ENCODE measurements around the gene KCNJ11.
"Not testable (repeated sequence)": the region's sequence is repeated elsewhere in the genome, so short reads cannot be mapped to it uniquely, and the experiment has no call there.

The KCNJ11 gene

DNA sequence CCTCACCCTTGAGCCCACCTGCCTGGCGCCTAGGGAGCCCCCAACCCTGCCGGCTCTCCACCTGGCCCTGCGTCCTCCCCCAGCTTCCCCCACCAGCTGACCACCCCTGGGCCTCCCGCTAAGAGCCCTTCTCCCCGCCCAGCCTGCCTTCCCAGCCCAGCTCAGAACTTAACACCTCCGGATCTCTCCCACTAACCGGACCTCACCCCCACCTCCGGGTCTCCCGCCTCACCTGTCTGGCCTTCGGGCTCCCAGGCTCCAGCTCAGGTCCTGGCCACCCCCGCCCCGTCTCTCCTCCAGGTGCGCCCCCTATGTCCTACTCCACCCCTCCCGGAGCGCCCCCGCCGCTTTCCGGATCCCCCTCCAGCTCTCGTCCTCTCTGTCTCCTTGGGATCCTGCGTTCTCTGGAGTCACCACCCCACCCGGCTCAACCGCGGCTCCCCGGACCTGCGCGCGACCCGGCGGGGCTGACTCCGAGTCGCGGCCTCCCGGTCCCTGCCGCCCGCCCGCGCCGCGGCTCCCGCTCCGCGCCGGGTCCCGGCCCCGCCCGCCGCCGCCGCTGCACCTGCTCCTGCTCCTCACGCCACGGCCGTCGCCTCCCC, at the start of gene KCNJ11:
TSS of gene KCNJ11 (minus strand) at position 51 of the 602 bp plus-strand sequence. CDS start 568 bp downstream, outside the sequence.
- DNase-seq, result no peak

DNA sequence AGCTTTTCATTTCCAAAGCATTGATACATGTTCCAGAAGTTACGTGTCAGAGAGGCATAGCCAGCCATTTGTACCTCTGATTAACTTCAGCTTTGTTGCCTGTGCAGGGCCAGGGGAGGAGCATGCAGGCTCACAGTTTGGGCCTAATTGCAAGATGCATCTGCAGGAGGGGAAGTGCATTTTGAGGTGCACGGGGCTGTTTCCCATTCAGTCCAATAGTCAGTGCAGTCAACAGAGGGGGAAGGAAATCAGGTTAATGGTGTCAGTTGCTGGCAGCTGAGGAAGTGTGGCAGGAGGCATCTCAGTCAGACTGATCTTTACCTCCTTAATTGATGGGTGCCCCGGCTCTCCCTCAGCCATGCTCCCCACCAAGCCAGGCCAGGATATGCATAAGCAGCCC, 48.9 kb upstream of the KCNJ11 start:
- no peak for DNase-seq

DNA sequence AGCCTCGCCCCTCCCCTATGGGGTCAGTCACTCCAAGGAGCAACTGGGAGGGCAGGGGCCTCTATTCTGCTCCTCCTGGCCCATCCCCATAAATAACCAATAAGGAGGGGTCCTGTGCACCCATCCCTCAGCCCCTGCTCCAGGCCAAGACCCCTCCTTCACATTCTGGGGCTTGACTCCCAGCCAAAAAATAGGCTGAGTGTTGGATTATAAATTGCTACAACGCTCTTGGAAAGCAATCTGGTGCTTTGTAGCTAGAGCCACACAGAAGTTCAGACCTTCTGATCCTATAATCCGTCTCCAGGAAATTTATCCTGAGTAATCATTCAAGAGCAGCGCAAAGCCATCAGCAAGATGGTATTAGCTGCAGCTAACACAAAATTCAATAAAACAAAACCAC, 45.6 kb upstream of the KCNJ11 start:
- DNase-seq, result no peak

DNA sequence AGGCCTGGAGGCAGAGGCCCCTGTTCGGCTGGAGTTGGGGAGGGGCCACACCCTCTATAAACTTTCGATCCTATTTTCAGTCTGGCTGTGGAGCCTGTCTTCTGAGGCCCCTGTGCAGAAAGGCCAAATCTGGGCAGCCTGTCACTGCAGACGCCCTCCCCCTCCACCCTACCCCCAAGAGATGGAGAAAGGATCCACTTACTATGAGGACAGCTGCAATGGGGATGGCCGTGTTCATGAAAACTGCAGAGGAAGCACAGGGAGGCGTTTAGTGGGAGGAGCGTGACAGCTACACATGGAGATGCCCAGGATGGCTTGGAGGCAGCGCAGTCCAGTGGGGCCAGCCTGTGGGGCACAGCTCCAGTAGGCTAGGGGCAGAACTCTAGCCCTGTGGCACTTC, 43.5 kb upstream of the KCNJ11 start:
- DNase-seq, result no peak

DNA sequence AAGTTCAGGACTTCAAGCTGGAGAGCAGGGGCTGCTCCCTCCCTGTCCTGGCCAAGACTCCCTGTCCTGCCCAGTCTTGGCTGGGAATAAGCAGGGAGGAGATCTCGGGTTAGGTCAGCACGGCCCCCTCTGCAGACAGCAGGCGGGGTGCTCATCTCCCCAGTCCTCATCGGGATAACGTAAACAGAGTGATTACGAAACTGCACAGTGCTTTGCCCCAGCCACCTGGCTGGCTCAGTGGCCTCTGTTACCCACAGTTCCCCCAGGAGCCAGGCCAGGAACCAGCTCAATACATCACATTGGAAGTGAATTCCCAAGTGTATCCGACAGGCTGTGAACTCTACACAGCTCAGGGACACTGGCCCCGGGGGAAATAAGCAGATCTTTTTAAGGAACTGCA, 42.7 kb upstream of the KCNJ11 start:
- no peak for DNase-seq

DNA sequence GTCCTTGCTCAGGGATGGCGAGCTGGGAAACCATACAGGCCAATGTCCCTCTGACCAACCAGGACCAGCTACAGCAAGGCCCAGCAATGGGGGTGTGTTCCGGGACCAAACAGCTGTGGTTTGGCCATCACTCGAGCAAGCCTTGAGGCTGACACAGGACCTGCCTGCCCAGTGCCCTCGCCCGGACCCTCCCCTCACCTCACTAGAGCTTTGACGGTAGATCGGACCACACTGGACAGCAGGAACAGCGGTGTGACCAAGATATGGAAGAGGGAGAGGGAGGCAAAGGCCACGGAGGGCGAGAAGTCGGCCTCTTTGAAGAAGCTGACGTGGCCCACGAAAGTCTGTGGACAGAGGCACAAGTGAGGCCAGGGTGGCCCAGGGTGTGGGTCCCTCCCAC, 42.2 kb upstream of the KCNJ11 start:
- no peak for DNase-seq

DNA sequence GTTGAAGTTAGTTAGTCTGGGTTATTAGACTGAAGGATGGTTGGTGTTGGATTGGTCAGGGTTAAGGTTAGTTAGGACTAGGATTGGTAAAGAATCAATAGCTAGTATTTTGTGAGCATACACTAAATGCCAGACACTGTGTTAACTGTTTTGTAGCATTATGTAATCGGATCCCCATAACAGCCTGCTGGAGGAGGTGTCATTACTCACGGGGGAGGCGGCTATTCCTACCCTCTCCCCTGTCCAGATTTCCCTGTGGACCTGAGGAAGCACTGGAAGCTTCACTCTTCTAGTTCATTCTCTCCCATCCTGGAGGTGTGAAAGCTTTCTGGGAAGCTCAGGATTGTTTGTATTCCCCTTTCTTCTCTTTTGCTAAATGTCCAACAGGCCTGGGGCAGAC, 40.5 kb upstream of the KCNJ11 start:
- no peak for DNase-seq

DNA sequence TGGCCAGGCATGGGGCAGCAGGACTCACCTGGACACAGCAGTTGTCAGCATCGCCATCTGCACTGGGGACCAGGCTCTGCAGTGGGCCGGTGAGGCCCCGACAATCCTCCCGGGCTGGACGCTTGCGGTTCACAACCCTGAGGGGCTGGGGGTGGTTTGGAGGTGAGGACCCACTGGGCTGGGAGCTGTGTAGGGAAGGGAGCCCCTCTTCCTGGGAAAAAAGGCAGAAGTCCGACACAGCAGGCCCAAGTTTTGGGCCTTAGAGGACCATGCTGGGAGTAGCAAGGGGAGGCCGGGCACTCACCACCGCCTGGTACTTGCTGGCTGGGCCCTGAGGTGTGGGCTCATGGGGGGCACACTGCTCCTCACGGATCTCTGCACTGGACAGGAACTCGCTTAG, 39.8 kb upstream of the KCNJ11 start:
- DNase-seq, result no peak

DNA sequence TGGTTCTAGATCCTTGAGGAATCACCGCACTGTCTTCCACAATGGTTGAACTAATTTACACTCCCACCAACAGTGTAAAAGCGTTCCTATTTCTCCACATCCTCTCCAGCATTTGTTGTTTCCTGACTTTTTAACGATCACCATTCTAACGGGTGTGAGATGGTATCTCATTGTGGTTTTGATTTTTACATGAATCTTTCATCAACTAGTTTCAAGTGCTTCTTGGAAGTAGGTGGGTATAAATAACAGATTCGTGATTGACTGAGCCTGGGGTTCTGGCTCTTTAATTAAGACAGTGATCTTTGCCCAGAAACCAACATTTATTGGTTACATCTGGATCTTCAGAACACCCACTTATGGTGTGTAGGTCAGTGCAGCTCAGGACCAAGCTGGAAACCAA, 37.8 kb upstream of the KCNJ11 start:
- DNase-seq, result not testable (repeated sequence)

DNA sequence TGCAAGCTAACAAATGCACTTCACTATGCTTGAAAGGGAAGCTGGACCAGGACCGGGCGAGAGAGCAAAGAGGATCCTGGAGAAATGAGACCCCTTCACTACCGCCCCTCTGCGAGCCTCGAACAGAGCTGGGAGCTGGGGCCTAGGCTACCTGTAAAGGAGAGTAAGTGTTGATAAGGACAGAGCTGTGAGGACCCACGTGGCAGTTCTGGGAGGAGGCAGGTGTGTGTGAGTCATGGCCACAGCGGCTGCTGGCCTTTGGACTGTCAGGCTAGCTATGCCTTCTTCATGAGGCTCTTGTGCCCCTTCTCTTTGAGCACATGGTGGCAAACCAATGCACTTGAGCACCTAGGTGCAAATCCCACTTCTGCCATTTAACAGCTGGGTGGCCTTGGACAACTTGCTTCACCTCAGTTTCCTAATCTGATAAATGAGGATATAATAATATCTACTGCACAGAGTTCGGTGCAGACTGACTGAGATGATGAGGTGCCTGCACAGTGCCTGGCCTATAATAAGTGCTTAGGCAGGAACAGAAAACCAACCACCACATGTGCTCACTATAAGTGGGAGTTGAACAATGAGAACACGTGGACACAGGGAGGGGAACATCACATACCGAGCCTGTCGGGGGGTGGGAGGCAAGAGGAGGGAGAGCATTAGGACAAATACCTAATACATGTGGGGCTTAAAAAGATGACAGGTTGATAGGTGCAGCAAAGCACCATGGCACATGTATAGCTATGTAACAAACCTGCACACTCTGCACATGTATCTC, 35.3 kb upstream of the KCNJ11 start:
- DNase-seq, result no peak

DNA sequence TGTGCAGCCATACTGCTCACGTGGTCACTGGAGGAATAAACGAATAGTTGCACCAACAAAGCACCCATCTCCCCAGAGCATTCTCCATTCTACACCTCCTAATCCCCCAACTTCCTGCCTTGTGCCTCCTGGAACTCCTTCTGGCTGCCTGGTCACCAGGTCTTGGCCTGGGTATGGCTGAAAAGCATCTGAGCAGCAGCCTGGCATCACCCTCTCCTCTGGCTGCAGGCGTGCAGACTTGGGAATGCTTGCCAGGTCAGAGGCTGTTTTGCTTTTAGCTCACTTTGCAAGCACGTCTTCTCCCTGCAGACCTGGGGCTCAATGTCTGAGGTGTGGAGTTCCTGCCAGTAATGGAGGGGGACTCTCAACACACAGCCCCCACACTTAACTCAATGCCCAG, 33.3 kb upstream of the KCNJ11 start:
- DNase-seq, result no peak

DNA sequence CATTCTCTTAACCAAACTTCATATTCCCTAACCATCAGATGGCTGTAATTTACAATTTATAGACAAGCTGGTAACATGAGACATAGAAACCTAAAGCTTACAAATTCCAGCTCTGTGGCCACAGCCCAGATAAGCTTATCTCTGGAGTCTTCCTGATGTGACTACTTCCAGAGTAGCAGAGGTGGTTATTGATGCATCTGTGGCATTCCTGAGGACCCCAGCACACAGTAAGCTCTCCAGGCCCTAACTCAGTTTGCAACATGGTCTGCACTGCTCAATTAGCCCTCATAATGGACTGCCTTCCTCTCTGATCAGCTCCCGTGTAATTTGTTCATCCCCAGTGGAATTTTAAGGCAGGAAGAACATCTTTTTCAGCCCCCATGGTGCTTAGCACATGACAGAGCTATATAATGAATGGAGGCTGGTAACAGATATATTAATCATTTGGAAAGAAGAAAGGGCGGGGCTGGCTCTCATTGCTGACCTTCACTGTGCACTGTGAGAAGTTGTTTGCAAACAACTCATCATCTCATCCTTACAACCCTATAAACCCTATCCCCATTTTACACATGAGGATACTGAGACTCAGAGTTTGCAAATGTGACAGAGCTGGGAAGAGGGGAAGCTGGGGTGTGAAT, 30.1 kb upstream of the KCNJ11 start:
- no peak for DNase-seq

DNA sequence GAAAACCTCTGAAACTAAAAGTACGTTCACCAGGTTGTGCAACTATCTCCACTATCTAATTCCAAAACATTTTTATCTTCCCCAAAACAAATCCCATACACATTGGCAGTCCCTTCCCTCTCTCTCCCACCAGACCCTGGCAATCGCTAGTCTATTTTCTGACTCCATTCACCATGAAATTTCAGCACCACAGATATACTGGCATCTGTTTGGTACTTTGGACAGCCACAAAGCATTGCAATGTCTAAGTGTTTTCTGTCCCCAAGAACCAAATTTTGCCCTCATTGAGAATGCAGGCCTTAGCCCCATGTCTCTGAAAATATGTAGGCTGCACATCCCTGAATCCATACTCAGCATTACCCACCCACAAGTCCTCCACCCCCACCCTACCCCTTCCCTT, 28.0 kb upstream of the KCNJ11 start:
- no peak for DNase-seq

DNA sequence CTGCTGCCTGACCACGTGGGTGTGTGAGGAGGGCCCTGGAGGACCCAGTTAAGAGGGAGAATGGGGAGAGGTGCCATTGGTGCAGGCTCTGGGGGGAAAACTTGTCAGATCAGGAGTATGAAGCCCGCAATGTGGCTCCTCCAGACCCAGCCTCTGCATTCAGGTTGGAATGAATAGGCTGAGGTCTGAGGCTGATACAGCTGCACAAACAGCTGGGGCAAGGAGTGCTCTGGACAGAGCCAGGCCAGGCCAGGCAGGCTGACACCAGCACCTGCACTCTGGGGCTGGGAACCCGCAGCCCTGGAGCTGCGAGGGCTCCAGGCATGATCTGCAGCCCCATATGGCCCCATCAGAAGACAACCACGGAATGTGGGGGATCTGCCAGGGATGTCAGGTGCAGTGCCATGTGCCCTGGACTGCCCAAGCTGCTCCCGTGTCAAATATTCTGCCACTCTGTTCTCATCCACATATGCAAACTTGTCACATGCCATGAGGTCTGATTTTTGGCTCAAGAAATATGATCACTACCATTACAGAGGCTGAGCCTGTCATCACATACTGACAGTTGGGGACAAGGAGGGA, 27.2 kb upstream of the KCNJ11 start:
- no peak for DNase-seq

DNA sequence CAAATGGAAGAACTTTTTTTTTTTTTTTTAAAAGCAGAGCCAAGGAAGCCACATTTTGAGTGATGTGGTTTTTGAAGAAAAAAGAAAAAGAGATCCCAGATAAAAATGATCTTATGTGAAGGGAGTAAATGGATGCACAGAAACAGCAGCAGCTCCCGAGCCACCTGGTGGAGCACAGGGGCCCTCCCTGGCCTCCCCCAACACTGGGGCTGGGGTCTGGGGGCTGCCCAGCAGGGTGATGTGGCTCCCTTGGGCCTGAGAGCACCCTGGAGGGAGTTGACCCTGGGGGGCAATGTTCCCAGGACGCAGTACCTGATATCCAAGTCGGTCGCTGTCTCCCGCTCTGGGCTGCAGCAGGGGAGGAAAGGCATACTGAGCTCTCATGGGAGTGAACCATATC, 26.5 kb upstream of the KCNJ11 start:
- DNase-seq, result no peak

DNA sequence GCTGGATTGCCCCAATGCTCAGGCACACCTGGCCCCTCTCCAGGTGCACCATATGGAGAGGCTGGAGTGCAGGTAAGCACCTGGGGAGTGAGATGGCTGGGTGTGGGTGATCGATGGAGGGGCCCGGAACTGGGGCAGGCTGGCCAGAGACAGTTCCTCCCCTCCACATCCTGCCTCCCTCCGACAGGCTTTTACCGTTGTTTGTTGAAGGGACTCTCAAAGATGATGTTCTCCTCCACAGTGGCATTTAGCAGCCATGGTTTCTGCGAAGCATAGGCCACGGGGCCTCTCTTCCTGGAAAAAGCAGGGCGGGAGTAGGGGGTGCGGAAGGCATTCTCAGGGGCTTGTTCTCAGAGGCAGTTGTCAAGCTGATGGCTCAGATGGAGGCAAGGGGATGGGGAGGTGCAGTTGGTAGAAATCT, 25.9 kb upstream of the KCNJ11 start:
- no peak for DNase-seq

DNA sequence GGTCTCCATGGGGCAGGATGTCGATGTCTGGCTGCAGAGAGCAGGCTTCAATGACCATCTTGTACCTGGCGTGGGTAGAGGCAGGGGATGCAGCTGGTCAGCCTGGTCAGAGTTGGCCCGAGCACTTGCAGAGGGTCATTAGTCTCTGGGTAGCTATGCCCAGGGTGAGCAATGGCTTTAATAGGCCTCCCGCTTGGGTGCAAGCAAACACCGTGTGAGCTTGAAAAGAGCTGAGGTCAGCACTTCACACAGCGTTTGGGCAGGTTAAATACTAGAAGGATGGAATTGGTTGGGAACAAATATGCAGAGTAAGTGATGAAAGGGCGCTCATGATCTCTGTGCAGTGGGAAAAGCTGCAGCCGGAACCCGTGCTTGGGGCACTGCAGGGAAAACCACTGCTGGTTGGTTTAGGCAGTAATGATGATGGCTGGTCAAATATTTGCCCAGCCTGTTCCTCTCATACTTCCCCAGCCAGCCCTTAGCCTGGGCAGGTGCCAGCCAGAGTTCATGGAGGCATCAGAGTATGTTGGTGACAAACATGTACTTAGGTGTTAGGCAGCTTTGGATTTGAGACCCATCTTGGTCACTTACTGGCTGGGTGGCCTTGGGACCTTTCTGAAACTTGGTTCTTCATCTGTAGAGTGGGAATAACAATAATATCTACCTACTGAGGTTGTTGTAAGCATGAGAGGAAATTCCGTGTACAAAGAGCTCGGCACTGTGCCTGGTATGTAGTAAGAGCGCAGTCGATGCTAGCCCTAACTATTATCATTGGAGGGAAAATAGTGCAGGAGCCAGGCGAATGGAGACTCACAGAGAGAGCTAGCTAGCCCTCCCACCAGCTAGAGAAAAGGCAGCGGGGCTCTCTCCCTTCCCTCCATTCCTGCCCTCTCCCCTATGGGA, 25.2 kb upstream of the KCNJ11 start:
- no peak for DNase-seq

DNA sequence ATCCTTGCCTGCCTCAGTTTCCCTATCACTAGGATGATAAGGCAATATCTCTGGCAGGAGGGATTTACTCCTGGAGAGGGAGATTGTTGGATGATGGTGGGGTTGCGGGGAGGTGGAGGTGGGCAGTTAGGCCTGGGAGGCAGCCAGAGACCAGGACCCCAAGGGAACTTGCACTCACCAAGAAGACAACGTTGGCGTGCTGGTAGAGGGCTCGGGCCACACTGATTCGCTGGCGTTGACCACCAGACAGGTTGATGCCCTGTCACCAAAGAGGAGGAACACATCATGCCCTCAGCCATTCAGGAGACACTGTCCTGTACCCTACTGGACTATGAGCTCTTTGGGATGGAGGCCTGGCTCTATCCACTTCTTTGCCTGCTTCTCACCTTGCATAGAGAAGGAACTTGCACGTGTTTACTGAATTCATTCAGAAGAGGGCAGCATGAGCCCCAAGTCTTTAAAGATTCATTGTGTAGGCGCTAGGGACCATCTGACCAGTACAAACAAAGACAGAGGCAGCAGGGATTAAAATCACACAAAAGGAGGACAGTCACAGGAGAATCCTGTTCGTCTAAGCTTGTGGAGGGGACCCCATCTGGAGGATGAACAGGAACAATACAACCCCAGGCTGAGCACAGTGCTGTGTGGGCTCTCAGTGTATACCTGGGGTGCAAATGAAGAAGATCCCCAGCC, 24.2 kb upstream of the KCNJ11 start:
- DNase-seq, result no peak

DNA sequence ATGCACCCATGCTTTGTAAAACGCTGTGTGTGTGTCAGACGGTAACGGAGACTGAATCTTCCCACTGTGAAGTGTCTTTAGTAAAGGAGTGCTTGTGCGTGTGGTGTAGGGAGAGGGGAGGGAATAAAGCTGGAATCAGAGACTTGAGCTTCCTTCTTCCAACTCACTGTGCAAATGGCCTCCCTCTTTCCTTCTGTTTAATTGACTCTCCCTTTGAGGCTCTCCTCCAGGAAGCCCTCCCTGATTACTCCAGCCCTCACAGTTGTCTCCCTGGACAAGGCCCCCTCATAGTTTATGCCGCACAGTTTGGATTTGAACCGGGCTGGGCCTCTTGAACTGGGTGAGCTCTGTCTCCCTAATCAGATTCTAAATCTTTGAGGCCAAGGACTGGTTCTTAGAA, 23.0 kb upstream of the KCNJ11 start:
- no peak for DNase-seq

DNA sequence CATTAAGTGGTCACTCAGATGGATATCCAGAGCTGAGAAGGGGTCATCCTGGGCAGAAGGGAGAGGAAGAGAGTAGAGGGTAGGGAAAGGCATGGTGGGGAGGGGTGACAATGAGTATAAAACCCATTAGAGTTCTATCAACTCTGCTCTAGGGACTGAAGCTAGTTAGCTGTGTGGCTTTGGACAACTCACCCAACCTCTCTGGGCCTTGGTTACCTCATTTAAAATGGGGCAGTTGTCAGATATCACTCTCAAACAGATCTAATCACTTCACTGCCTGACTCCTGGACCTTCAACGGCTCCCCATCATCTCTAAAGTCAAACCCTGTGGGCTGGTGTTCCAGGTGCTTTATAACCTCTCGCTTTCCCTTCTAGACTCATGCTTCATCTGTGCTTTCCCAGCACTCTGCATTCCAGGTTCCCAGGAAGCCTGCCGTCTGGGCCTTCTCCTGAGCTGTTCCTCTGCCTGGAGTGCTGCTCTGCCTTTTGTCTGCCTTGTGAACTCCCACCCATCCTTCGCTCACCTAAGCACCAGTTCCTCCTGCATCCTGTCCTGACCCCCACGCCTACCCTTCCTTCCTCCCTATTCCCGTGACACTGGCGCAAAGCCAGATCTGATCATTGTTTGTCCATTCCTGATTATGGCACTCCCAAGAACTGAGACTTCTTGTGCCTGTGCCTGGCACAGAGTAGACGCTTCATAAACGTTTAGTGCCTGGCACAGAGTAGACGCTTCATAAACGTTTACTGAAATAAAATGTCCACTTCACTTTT, 22.3 kb upstream of the KCNJ11 start:
- no peak for DNase-seq

DNA sequence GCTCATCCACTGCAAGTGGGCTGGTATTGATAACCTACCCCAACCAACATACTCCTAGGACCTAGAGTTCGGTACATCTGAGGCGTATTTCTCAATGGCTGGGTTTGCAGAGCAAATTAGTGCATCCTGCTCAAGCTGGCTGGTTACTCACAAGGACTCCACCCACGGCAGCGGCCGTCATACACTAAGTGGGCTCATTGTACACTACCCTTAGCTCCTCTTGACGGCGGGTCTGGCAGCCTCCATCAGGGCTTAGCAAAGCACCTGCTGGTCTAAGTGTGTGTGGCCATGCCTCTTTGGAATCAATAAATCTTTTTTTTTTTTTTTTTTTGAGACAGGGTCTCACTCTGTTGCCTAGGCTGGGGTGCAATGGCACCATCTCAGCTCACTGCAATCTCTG, 20.2 kb upstream of the KCNJ11 start:
- DNase-seq, result no peak
